DOHH2 (cell line): ENCODE data around the gene WAC.

ENCODE experiments used
- H3F3A ChIP-seq: fragments of 200-600 bp; sonication (generic), shearing (Covaris generic); 2 replicates; pipeline ENCODE4 v1.6.0; 2016; ENCODE audit warnings: antibody characterized with exemption, mild to moderate bottlenecking; ENCODE audit not compliant: control insufficient read depth, insufficient read depth
- H3K27ac ChIP-seq: fragments of 200-600 bp; sonication (generic); 2 replicates; pipeline ENCODE4 v1.5.1; 2014; ENCODE audit warnings: low read depth, mild to moderate bottlenecking, low read length, moderate library complexity
- H3K27me3 ChIP-seq: fragments of 200-600 bp; sonication (generic); 2 replicates; pipeline ENCODE4 v1.6.1; 2014; ENCODE audit warnings: mild to moderate bottlenecking, low read length, mixed read lengths; ENCODE audit not compliant: control insufficient read depth
- H3K36me3 ChIP-seq: fragments of 200-600 bp; sonication (generic); 2 replicates; pipeline ENCODE4 v1.6.1; 2014; ENCODE audit warnings: mild to moderate bottlenecking, low read length, moderate library complexity, mixed read lengths; ENCODE audit not compliant: control insufficient read depth
- H3K4me1 ChIP-seq: fragments of 200-600 bp; sonication (generic); 2 replicates; pipeline ENCODE4 v1.6.1; 2014; ENCODE audit warnings: mild to moderate bottlenecking, low read length, mixed read lengths; ENCODE audit not compliant: control insufficient read depth
- H3K4me2 ChIP-seq: fragments of 200-600 bp; sonication (generic); 2 replicates; pipeline ENCODE4 v1.6.0; 2014; ENCODE audit warnings: mild to moderate bottlenecking, low read length, moderate library complexity
- H3K4me3 ChIP-seq: fragments of 200-600 bp; sonication (generic); 2 replicates; pipeline ENCODE4 v1.5.1; 2014; ENCODE audit warnings: mild to moderate bottlenecking, low read length, mixed read lengths
- H3K79me2 ChIP-seq: fragments of 200-600 bp; sonication (generic); 2 replicates; pipeline ENCODE4 v1.6.1; 2014; ENCODE audit warnings: mild to moderate bottlenecking, low read length, mixed read lengths; ENCODE audit not compliant: control insufficient read depth
- H3K9me2 ChIP-seq: fragments of 200-600 bp; sonication (generic); replicated peaks from 2 replicates; pipeline ENCODE4 v1.6.1; 2014; ENCODE audit warnings: mild to moderate bottlenecking, low read length, mixed read lengths; ENCODE audit not compliant: control insufficient read depth
- H3K9me3 ChIP-seq: fragments of 200-600 bp; sonication (generic); 2 replicates; pipeline ENCODE4 v1.6.1; 2014; ENCODE audit warnings: antibody characterized with exemption, low read length, mixed read lengths; ENCODE audit not compliant: control insufficient read depth, insufficient read depth
- H4K20me1 ChIP-seq: fragments of 200-600 bp; sonication (generic); 2 replicates; pipeline ENCODE4 v1.6.0; 2014; ENCODE audit warnings: low read depth, mild to moderate bottlenecking, antibody characterized with exemption, low read length, moderate library complexity; ENCODE audit not compliant: control insufficient read depth, insufficient read depth
- CTCF ChIP-seq: fragments of 200-600 bp; sonication (generic); IDR thresholded peaks from one replicate; pipeline ENCODE4 v1.5.1; 2014; ENCODE audit warnings: antibody characterized with exemption, mild to moderate bottlenecking, low read depth, low read length; ENCODE audit not compliant: poor library complexity, severe bottlenecking
- EZH2phosphoT487 ChIP-seq: fragments of 200-600 bp; sonication (generic); IDR thresholded peaks from 2 replicates; pipeline ENCODE4 v1.6.1; 2017; ENCODE audit warnings: borderline replicate concordance, mild to moderate bottlenecking, antibody characterized with exemption, low read length, moderate library complexity, mixed read lengths

Gene WAC

GRCh38 chr10:28587970-28588290 lies 55.0 kb downstream of the WAC start:
- no peak overlapping the region for H3K27ac ChIP-seq
- no peaks in the 10 kb centered on the region for H3K4me1 ChIP-seq
- H3K9me2 ChIP-seq: no peaks in the 10 kb centered on the region

GRCh38 chr10:28592953-28593352 lies 60.0 kb downstream of the WAC start:
- H3F3A ChIP-seq: 0 out of 2 replicates have a peak, but pooled peaks cover 10% of the 10 kb centered on the region
- no peak for TF ChIP-seq CTCF
- no peak for TF ChIP-seq EZH2phosphoT487
- H3K79me2 ChIP-seq: peaks cover 100% of the 10 kb centered on the region
- H3K9me2 ChIP-seq: no peaks in the 10 kb centered on the region
- no peak overlapping the region for H3K27ac ChIP-seq
- H4K20me1 ChIP-seq: peaks cover 19% of the 10 kb centered on the region; the same call in 1 of the 2 replicates
- H3K9me3 ChIP-seq: no peaks in the 10 kb centered on the region
- no peak overlapping the region for H3K4me2 ChIP-seq
- no peaks in the 10 kb centered on the region for H3K27me3 ChIP-seq
- H3K4me1 ChIP-seq: no peaks in the 10 kb centered on the region
- H3K4me3 ChIP-seq: no peak overlapping the region
- H3K36me3 ChIP-seq: peaks cover 96% of the 10 kb centered on the region

More at GRCh38 chr10:28587970-28588290, 55.0 kb downstream of the WAC start:
- H3K4me3 ChIP-seq: no peak overlapping the region
- peaks cover 14% of the 10 kb centered on the region for H4K20me1 ChIP-seq
- peaks cover 97% of the 10 kb centered on the region for H3K36me3 ChIP-seq
- H3K9me3 ChIP-seq: no peaks in the 10 kb centered on the region
- no peak overlapping the region for H3K4me2 ChIP-seq
- H3F3A ChIP-seq: 0 out of 2 replicates have a peak, but pooled peaks cover 8% of the 10 kb centered on the region
- TF ChIP-seq CTCF: no peak
- no peak for TF ChIP-seq EZH2phosphoT487
- peaks cover 98% of the 10 kb centered on the region for H3K79me2 ChIP-seq
- no peaks in the 10 kb centered on the region for H3K27me3 ChIP-seq

- Histone ChIP-seq H3F3A (0 out of 2 replicates have a peak, but pooled peaks cover 10% of the 10 kb centered on the region), H3K9me2 (no peaks in the 10 kb centered on the region), H3K4me3 (no peak overlapping the region), H3K27me3 (no peaks in the 10 kb centered on the region), H3K36me3 (peaks cover 98% of the 10 kb centered on the region), H3K27ac (no peak overlapping the region), H3K9me3 (no peaks in the 10 kb centered on the region), H4K20me1 (peaks cover 25% of the 10 kb centered on the region; the same call in 1 of the 2 replicates), H3K79me2 (peaks cover 100% of the 10 kb centered on the region), H3K4me1 (no peaks in the 10 kb centered on the region), H3K4me2 (no peak overlapping the region)
- TF ChIP-seq EZH2phosphoT487 (no peak), CTCF (no peak)
Observed at GRCh38 chr10:28593811-28594210, 60.9 kb downstream of the WAC start.
